B cell (primary cell): ENCODE measurements around the gene MIPOL1.

ENCODE experiments used
- CTCF ChIP-seq: fragments of 200-600 bp; IDR thresholded peaks from one replicate; pipeline ENCODE4 v1.8.0; 2022; ENCODE audit warnings: antibody characterized with exemption, mild to moderate bottlenecking
- EZH2 ChIP-seq: IDR thresholded peaks from 2 replicates; pipeline ENCODE4 v1.6.1; 2012; ENCODE audit warnings: borderline replicate concordance, low read depth, mild to moderate bottlenecking, moderate library complexity, low read length; ENCODE audit not compliant: insufficient read depth, poor library complexity, severe bottlenecking

- TF ChIP-seq CTCF (no peak), EZH2 (no peak)
Observed at GRCh38 chr14:37172024-37172869, 25.5 kb upstream of the MIPOL1 start, which contains the start of gene SLC25A21.
